OCI-M1 (cell line): ENCODE measurements around the gene AP4E1.
"Not testable (repeated sequence)": the region's sequence is repeated elsewhere in the genome, so short reads cannot be mapped to it uniquely, and the experiment has no call there.

Source experiments
- DNase-seq: peaks from one replicate; lab custom pipeline; 2025; lab: John Stamatoyannopoulos, UW

AP4E1 gene

DNA sequence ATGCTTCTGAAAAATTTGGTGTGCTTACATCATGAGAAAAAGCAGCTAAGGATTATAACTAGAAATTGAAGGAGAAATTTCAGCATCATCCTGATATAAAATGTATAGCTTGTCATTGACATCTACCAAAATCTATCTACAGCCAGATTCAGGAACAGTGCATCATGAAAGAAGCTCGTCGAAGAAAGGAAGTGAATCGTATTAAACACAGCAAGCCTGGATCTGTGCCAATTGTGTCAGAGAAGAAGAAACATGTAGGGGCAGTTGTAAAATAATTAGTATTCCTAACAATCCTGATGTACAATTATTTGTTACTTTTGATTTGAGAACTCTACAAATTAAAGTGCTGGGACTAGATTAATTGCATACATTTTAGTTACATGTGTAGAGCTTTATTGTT is 37.2 kb downstream of the AP4E1 start:
- DNase-seq, result no peak

DNA sequence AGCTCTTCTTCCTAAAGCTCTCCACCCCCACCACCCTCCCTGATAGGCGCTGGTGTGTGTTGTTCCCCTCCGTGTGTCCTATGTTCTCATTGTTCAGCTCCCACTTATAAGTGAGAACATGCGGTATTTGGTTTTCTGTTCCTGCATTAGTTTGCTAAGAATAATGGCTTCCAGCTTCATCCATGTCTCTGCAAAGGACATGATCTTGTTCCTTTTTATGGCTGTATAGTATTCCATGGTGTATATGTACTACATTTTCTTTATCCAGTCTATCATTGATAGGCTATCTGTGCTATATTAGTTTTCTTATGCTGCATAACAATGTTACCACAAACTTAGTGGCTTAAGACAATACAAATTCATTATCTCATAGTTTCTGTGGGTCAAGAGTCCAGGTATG is 42.3 kb downstream of the AP4E1 start:
- DNase-seq, result not testable (repeated sequence)

- no peak for DNase-seq
These were observed 44.8 kb downstream of the AP4E1 start for GRCh38 chr15:50953302-50953701.

DNA sequence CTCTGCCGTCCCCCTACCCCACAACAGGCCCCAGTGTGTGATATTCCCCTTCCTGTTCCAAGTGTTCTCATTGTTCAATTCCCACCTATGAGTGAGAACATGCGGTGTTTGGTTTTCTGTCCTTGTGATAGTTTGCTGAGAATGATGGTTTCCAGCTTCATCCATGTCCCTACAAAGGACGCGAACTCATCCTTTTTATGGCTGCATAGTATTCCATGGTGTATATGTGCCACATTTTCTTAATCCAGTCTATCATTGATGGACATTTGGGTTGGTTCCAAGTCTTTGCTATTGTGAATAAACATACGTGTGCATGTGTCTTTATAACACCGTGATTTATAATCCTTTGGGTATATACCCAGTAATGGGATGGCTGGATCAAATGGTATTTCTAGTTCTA is 46.4 kb downstream of the AP4E1 start:
- not testable (repeated sequence) for DNase-seq

DNA sequence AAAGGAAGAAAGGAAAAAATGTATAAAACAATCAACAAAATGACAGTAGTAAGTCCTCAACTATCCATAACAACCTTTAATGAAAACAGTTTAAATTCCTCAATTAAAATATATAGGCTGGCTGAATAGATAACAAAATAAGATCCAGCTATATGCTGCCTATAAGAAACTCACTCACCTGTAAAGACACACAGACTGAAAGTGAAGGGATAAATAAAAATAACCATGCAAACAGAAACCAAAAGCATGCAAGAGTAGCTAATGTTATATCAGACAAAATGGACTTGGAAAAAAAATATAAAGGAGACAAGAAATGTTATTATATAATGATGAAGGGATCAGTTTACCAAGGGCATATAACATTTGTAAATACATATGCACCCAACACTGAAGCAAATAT is 51.2 kb downstream of the AP4E1 start:
- DNase-seq, result no peak

DNA sequence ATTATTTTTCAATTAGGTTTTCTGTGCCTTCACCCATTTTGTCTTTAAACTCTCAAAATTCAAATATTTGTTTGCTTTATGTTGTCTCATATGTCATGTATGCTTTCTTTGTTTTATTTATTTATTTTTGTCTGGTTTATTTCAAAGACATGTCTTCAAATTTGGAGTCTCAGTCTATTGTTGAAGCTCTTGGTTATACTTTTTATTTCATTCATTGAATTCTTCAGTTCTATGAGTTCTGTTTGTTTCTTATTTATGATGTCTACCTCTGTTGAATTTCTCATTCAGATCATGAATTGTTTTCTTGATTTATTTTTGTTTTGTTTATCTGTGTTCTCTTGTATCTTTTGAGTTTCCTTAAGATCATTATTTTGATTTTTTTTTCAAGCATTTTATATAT is 55.6 kb downstream of the AP4E1 start:
- peak; percentile 4 for DNase-seq

- DNase-seq, result no peak
These were observed 59.9 kb downstream of the AP4E1 start for GRCh38 chr15:50968353-50968752.

DNA sequence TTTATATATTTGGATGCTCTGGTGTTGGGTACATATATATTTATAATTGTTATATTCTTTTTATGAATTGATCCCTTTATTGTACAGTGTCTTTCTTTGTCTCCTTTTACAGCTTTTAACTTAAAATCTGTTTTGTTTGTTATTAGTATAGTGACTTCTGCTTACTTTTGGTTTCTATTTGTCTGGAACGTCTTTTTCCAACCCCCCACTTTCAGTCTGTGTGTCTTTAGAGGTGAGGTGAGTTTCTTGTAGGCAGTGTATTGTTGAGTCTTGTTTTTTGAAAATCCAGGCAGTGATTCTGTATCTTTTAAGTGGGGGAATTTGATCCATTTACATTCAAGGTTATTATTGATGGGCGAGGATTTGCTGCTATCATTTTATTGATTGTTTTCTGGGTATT is 62.0 kb downstream of the AP4E1 start:
- DNase-seq, result no peak

DNA sequence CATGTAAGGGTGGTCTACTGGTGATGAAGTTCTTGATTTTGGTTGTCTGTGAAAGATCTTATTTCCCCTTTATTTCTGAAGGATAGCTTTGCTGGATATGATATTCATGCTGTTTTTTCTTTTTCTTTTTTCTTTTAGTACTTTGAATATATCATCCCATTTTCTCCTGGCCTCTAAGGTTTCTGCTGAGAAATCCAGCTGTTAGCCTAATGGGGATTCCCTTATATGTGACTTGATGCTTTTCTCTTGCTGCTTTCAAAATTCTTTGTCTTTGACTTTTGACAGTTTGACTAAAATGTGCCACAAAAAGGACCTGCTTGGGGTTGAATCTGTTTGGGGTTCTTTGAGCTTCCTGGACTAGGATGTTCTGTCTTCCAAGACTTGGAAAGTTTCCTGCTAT is 62.6 kb downstream of the AP4E1 start:
- no peak for DNase-seq

GRCh38 chr15:50971542-50971941 is 63.1 kb downstream of the AP4E1 start:
- DNase-seq, result peak; percentile 8

GRCh38 chr15:50973605-50974004 is 65.1 kb downstream of the AP4E1 start:
- no peak for DNase-seq

DNA sequence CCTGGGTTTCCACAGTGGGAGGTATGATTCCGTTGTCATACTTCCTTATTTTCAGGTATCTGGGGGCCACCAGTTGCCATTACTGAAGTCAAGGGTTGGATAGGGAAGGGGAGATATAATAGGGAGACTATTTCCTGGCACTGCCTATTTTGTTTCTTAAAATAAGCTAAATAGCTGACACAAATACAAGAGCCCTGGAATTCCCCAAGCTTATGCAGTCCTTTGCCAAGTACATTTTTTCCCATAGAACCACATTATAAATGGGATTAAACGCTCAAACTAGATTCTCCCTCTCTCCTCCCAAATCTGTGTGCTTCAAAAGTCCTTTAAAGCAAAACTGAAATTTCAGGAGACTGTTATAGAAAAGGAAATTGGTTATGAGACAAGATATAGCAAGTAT is 68.7 kb downstream of the AP4E1 start:
- no peak for DNase-seq

DNA sequence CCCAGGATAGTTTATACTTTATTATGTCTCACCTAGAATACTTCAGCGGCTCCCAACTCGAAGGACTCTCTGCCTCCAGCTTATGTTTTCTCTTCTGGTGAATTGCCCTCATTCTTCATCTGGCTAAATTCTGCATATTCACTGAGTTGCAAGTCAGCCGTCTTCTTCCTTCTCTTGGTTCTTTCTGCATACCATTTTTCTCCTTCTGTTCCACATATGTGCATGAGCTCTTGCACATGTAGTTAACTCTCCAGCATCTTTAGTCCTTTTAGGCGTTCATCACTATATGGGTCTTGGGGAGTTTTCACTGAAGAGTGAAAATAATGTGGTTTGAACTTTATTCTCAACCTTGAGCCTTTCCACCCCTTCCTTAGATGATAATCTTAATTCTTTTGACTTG is 70.1 kb downstream of the AP4E1 start:
- no peak for DNase-seq

DNA sequence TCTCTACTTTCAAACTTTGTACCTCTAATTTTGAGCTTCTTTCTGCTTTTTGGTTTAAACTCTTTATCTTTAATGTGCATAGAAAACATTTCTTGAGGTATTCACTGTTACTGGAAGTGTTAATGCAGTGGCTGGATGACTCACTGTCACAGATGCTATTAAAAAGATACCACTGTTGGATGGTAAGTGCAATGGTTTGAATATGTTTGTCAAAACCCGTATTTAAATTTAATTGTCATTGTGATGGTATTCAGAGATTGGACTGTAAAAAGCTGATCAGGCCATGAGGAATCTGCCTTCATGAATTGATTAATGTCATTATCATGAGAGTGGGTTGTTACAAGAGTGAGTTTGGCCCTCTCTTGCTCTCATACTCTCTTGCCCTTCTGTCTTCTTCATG is 70.6 kb downstream of the AP4E1 start:
- DNase-seq, result peak; percentile 11

DNA sequence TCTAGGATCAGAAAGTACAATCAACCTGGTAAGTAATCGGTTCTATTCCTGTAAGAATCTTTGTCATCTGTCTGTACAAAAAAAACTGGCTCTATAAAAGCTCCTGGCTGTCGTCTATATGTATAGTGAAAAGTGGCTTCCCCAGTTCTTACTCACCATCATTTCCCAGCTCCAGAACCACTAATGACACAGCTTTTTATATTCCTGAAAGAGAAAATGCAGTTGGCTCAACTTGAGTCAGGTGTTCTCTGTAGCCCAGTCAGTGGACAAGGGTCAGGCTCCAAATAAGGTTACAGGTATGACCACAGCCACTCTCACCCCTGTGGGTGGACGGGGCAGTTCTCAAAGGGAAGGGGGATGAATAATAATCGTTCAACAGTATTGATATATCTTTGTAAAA is 85.1 kb downstream of the AP4E1 start:
- no peak for DNase-seq

DNA sequence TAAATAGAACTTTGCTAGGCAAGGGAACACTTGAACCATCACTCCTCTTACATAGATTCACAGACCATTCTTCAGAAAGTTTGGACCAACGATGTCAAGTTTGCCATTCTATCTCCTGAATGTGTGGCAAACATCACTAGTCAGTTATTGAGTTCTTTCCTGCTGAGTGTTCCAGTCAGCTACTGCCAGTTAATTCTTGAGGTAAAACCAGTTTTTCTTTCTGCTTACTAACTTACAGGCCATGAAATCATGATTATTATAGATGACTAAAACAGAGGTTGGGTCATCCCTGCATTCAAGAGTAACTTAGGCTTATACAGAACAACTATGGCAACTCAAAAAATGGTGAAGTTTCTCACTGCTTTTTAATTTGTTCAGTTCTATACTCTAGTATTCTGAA is 88.2 kb downstream of the AP4E1 start:
- DNase-seq, result no peak

- DNase-seq, result no peak
These were observed 89.0 kb downstream of the AP4E1 start for GRCh38 chr15:50997371-50998051.

DNA sequence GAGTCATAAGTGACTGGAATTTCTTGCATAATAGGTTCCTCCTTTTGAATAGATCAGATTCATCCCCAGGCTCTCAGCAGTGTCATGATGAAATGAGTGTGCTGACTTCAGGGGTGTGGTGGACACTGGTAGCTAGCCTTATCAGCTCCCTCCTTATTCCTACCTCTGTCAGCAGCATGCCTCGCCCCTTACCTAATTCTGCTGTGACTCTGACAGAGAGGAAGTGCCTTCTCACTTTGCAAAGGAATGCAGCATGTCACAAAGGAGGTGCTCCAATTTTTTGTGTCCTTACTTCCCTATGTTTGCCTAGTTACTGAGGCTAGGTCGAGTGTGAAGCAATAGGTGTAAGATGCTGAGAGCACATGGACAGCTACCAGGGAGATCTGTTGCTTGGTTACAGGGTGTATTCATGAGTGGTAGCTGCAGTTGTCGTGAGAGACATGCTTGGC is 95.6 kb downstream of the AP4E1 start:
- DNase-seq, result peak; percentile 86

DNA sequence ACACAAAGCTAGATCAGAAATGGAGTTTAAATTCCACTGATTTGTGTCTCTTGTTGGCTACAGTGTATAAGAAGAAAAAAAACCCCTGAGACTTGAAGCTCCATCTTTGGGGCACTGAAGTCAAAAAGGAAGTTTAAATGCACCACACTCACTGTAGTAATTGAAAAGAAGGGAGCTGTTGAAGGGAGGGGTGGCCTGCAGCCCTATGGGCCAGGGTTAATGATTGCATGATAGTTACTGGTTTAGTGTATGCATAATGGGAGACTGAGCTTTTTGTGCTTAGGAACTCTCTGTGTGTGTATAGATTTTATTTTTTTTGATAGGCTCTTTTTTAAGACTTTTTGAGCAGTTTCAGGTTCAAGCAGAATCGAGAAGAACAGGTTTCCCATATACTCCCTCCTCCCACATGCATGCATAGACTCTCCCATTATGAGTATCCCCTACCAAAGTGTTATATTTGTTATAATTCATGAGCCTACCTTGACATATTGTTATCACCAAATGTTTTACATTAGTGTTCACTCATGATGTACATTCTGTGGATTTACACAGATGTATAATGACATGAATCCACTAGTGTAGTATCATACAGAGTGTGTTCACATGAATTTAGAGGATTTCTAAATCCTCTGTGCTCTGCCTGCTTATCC is 98.0 kb downstream of the AP4E1 start:
- no peak for DNase-seq

GRCh38 chr15:51007131-51007666 is 98.7 kb downstream of the AP4E1 start:
- no peak for DNase-seq

DNA sequence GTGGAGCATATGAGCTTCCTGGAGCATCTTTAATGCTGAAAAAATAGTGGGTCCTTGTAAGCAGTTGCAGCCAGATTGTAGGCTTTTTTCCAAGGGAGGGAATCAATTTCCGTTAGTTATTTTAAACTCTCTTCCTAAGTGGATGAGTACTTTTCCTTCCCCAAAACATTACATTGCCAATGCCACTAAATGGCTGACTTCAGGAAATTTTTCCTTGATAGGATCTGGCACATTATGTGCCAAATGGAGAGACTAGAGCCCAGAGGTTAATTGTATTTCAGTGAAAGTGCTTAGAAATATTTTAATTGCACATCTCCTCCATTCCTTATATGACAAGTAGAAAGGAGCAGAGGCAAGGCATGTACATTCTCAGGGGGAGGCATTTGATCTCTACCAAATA is 102.7 kb downstream of the AP4E1 start:
- DNase-seq, result no peak

- no peak for DNase-seq
These were observed 108.1 kb downstream of the AP4E1 start for GRCh38 chr15:51016615-51017014.

- DNase-seq, result no peak
These were observed 113.7 kb downstream of the AP4E1 start for GRCh38 chr15:51022206-51022605.

GRCh38 chr15:51023499-51023898 is 115.0 kb downstream of the AP4E1 start:
- no peak for DNase-seq
